Measurements from ENCODE around the gene PLA2R1. TPM values are rescaled to one million over a fixed set of nuclear protein-coding genes. Genes with fewer than 3 reads are reported as not detected.
A peak's percentile ranks its signal among the peaks of the same experiment; 100 is the strongest.
"Not testable (repeated sequence)": the region's sequence is repeated elsewhere in the genome, so short reads cannot be mapped to it uniquely, and the experiment has no call there.

Gene PLA2R1
- total RNA-seq, 1 donor from 2014 or later: 3.0 TPM

DNA sequence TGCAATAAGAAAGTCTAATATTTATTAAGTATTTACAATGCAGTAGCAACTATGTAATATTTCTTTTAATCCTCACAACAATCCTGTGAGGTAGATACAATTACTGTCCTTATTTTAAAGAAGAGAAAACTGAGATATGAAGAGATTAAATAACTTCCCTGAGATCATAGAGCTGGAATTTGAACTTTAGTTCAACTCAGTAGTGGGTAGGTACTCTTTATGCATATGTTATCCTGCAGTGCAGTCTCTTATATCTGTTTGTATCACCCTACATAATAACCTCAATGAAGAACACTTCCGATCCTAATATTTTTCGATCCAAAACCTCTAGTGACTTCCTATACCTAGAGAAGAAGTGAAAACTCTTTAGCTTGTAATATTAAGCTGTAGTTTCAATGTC lies 64.2 kb downstream of the PLA2R1 start:
- intact Hi-C loops (cut with DNase I): no loop called here
- no peak for DNase-seq
- no peak for ATAC-seq (ENCODE audit: poor library complexity)

DNA sequence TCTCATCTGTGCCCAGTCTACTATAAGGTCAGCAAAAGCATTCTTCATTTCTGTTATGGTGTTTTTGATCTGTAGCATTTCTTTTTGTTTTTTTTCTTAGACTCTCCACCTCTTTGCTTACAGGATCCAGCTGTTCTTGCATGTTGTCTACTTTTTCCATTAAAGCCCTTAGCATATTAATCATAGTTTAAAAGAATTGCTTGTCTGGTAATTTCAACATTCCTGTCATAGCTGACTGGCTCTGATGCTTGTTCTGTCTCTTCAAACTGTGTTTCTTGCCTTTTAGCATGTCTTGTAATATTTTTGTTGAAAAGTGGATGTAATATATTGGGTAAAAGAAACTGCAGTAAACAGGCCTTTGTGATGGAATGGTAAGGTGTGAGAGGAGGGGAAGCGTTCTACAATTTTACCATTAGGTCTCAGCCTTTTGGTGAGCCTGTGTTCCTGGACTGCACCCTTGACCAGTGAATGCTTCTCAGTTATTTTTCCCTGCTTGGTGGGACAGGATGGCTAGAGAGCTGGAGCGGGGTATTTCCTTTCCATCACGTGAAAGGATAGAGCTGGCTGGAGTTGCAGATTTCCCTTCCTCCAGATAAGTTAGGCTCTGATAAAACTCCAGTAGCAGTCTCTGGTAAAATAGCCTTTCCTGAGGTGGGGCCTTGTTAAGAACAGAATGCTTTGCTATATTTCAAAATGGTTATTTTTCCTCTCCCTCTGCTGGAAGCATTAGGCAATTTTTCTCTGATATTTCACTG lies 65.4 kb downstream of the PLA2R1 start:
- ATAC-seq (ENCODE audit: poor library complexity): peak; percentile 36
- intact Hi-C loops (cut with DNase I): no loop called here

DNA sequence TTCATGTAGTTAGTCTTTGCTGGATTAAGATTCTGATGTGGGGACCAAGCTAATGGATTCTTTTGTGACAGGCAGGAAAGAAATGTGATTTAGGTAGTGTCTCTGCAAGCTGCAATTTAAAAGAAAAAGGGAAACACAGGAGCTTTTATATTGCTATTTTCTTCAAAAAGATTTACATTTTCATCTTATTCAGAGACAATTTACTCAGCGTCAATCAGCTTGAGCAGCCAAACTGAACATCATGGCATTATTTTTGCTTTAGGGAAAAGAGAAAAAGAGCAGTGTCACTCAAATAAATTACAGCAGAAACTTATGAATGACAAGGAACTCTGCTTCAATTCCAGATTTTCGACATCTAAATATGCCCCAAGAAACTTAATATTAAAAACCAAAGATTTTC lies 67.4 kb downstream of the PLA2R1 start:
- intact Hi-C loops (cut with DNase I): no loop called here
- DNase-seq (no peak), ATAC-seq (ENCODE audit: poor library complexity) (no peak)

More for the DNA sequence above, 65.4 kb downstream of the PLA2R1 start:
- no peak for DNase-seq

DNA sequence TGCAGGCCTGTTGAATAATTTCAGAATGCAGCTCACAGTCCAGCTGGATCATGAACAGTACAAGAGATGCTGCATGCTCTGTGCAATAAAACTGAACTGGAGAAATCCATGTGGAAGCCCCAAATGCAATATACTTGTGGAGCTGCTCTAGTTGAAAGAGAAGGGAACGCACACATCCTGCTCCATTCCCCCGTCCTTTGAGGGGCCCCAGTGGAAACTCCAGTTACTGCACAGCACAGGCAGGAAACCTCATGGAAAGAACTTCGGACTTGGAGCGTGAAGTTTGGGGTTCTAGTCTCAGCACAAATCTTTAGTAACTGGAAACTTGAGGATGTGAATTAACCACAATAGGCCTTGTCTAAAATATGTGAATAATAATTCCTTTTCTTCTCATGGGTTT lies 73.2 kb downstream of the PLA2R1 start:
- intact Hi-C loops (cut with DNase I): no loop called here
- DNase-seq (no peak), ATAC-seq (ENCODE audit: poor library complexity) (no peak)

DNA sequence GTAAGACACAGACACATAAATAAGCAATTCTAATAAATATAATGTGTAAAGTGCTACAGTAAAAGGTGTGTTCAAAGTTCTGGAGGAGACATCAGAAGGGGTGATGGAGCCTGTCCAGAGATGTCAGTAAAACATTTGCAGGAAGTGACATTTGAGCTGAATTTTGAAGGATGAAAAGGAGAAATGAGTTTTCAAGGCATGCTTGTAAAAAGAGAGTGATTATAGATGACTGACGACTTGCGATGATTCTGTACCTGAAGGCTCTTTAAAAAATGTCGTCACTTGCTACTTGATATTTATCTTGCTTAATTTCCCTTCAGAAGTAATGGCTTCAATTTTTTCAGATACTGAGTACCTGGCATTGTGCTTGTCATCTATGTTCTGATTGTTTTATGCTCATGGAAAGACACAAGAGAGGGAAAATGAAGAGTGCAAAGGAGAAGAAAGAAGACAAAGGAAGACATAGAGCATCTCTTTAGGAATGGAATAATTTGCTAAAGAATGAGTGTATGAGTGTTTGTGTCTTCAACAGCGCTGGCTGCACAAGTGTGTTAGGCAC lies 73.9 kb downstream of the PLA2R1 start:
- DNase-seq (no peak), ATAC-seq (ENCODE audit: poor library complexity) (no peak)
- intact Hi-C loops (cut with DNase I): no loop called here

DNA sequence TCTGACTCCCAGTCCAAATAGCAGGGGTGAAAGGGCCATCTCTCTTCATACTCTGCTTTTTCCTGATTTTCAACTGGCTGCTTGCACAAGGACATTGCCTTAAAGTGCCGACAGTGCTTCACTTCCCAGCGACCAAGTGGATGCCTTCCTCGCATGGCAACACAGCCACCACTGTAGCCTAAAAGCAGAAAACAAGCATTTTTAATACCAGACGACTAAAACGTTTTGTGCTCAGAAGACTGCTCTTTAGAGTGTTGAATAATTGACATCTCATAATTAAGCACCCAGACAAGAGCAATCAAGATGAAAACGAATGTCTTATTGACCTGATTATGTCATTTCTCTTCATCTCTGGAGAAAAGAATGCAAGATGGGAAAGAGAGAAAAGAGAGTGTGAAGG lies 75.2 kb downstream of the PLA2R1 start:
- ATAC-seq (ENCODE audit: poor library complexity): no peak
- intact Hi-C loops (cut with DNase I): no loop called here
- no peak for DNase-seq

DNA sequence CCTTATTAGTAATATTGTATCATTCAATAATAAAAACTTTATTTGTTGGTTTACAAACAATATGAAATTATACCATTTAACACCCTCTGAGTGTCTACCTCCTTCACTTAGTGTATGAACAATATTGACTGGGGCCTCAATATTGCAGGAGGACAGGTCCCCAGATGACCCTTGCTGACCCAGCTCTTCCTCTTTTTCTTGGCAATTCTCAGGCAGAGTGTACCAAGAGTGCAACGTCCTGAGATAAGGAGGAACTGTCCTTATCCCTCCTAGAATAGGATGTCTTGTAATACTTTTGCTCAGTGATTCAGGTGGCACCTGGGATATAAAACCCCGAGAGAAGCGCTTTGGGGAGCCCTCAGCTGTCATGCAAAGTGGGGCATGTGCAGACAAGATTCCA lies 76.8 kb downstream of the PLA2R1 start:
- intact Hi-C loops (cut with DNase I): no loop called here
- DNase-seq (no peak), ATAC-seq (ENCODE audit: poor library complexity) (no peak)

DNA sequence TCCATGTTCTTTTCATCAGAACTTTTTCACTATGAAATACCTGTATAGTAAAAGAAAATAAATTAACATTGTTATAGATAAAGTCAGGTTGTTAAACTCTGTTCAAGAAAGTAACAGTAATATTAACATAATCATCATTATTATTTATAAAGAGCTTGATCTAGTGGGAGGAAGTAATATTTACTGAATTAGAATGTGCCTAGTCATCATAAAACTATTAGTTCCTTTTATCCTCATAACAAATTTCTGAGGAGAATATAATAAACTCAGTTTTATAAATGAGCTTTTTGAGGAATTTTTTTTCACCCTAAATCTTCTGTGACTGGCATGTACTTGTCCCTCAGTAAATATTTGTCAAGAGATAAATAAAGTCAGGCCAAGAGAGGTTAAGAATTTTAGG lies 78.4 kb downstream of the PLA2R1 start:
- DNase-seq (no peak), ATAC-seq (ENCODE audit: poor library complexity) (no peak)
- intact Hi-C loops (cut with DNase I): no loop called here

DNA sequence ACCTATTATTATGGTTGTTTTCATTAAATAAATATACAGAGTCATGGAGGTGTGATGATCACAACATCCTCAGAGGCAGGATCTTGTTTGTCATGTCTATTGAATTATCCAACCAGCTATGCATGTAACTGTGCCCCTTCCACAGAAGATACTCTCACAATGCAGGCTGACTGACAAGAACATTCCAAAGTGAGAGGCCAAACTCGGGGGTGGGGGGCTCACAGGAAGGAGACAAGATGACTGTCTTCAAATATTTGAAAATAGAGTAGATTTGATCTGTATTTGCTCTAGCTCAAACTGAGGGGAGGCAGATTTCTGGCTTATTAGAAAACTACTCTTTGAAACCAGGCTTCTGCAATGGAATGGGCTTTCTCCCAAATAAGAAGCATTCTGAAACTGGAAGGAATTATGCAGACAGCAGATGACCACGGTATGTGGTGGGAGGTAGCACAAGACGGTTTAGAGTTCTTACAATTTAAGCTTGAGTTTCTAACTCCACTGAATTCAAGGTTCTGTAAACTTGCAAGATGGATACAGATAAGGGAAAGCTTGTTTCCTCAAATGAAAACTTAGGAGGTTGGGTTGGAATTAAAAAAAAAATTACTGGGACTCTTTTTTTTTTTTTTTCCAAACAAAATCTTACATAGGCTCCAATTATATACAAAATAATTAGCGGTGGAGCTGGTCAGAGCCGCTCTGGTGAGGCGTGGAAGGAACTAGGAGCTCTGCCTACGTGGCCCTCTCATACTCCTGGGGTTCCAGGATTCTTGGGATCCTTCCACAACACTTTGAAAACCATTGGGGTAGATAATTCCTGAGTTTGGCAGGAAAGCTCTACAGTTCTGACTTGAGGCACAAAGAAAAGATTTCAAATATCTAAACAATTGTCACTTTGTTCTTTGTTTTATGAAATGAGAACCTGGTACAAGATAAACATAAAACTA lies 79.3 kb downstream of the PLA2R1 start:
- DNase-seq: no peak
- ATAC-seq (ENCODE audit: poor library complexity): no peak
- intact Hi-C loops (cut with DNase I): no loop called here

DNA sequence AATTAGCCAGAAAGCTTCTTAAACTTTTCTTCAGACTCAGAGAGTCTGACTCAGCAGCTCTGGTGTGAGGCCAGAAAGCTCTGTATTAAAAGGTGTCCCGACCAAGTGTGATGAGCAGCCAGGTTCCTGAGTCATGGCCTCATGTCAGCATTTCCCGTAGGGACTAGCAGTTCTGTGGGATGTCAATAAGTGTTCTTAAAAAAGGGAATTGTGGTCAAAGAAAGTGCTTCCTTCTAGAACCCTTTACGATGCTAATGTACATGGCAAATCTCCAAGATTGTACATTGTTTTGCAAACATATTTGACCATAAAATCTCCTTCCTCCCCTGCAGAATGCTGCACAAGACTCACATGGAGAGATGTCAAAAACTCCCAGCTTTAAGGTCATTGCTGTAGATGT lies 80.1 kb downstream of the PLA2R1 start:
- intact Hi-C loops (cut with DNase I): no loop called here
- DNase-seq (no peak), ATAC-seq (ENCODE audit: poor library complexity) (no peak)

DNA sequence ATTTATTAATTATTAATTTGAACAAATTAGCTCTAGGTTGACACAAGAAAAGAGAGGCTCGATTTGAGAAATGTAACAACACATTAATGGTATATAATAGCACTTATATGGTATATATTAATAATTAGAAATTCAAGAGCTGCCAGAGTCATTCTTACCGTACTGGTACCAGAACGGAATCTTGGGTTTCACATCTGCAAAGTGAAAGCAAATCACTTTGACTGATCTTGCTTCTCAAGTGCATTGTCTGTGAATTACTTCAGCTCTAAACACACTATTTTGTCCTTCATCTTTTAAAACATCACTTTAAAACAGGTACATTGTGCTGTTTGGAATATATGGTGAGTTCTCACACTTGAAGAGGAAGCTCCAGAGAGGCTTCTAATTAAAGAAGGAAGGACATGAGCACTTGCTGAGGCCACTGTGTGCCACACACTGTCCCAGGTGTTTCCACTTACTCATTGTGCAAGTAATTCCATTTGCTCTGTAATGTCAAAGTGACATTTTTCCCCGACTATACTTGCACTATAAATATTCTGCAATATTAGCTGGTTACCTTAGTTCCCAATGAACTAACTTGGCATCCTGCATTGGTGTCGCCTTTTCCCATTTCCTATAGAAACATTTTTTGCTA lies 85.8 kb downstream of the PLA2R1 start:
- ATAC-seq (ENCODE audit: poor library complexity): no peak
- intact Hi-C loops (cut with DNase I): no loop called here
- no peak for DNase-seq

DNA sequence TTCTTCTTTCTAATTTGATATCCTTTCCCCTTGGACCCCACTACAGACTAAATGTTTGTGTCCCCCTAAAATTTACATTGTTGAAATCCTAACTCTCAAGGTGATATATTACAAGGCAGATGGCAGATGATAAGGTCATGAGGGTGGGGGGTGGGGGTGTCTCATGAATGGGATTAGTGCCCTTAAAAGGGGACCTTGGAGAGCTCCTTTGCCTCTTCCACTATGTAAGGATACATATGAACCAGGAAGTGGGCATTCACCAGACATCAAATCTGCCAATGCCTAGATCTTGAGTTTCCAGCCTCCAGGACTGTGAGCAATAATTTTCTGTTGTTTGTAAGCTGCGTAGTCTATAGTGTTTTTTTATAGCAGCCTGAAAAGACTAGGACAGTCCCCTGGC lies 89.1 kb downstream of the PLA2R1 start:
- ATAC-seq (ENCODE audit: poor library complexity) (no peak), DNase-seq (no peak)
- intact Hi-C loops (cut with DNase I): no loop called here

DNA sequence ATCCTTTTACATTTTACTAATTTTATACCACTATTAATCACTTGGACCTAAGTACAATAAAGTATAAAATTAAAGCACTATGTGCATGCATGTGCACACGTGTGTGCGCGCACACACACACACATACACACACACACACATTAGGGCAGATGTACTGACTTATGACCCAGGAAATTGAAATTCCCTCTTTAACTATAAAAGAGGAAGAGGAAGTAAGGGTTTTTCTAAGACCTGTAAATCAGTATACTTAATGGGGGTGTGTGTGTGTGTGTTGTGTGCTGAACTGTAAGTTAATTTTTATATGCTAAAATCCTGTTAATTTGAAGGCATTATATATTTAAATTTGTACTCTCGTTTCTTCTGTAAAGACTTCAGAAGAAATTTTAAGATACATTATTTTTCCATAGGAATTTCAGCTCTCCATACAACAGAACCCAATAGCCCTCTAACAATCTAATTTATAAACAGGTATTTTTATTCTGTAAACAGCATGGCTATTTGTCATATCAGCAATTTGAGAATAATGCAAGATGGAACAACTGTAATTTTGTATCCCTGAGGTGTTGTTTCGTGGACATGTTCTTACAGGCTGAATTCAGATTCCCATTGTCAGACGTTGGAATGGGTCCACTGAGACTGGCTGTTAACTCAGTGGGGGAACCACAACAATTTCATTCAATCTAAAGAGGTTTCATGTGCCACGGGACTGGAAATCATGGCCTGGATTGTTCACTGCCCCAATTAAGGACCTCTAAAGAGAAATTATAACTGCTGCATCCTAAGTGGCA lies 90.9 kb downstream of the PLA2R1 start:
- DNase-seq (no peak), ATAC-seq (ENCODE audit: poor library complexity) (no peak)
- intact Hi-C loops (cut with DNase I): no loop called here

DNA sequence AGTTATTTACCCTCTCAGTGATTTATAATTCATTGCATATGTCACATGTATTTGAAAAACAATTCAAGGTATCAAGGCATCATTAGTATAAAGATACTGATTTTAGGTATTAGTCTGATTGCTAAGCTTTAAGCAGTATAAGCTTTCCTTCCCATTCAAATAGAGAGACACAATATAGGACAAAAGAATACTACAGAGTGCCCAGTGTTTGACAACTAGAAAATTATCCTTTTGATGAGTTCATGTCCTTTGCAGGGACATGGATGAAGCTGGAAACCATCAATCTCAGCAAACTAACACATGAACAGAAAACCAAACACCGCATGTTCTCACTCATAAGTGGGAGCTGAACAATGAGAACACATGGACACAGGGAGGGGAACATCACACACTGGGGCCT lies 91.9 kb downstream of the PLA2R1 start:
- intact Hi-C loops (cut with DNase I); ATAC-seq (ENCODE audit: poor library complexity); DNase-seq: not testable (repeated sequence)

DNA sequence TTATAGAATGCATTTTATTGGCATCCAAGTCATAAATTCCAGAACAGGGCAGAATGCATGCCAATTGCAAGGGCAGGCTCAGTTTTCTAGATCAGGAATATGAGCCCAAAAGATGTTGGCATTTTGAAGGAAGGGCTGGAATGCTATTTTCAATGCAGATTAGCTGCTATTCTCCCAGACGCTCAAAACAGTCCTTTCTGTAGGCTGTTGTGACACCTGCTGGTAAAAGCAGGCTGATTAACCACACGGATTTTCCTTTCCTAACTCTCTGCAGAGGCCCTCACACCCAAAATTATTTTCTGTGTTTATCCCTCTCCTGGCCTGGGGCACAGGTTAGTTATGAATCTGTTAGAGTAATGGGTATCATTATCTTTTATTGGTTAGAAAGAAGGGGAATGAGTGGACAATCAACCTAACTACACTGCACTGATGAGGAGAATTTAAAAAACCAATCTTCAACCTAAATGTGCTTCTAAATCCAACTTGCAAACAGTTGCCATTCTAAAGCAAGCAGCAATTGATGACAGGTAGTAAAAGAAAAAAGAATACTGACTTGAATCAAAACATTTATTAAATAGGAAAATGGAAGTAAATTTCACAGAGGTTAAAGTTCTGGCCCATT lies 94.0 kb downstream of the PLA2R1 start:
- intact Hi-C loops (cut with DNase I): no loop called here
- peak; percentile 61 for ATAC-seq (ENCODE audit: poor library complexity)
- no peak for DNase-seq

DNA sequence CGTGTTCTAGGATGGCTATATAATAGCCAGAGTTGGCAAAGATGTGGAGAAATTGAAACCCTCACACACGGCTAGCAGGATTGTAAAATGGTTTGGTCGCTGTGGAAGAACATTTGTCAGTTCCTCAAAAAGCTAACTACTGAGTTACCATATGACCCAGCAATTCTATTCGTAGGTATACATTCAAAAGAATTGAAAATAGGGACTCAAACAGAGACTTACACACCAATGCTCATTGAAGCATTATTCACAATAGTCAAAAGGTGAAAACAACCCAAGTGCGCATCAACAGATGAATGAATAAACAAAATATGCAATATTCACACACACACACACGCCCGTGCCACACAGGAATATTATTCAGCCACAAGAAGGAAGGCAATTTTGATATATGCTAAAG lies 98.7 kb downstream of the PLA2R1 start:
- intact Hi-C loops (cut with DNase I): no loop called here
- DNase-seq (no peak), ATAC-seq (ENCODE audit: poor library complexity) (no peak)

DNA sequence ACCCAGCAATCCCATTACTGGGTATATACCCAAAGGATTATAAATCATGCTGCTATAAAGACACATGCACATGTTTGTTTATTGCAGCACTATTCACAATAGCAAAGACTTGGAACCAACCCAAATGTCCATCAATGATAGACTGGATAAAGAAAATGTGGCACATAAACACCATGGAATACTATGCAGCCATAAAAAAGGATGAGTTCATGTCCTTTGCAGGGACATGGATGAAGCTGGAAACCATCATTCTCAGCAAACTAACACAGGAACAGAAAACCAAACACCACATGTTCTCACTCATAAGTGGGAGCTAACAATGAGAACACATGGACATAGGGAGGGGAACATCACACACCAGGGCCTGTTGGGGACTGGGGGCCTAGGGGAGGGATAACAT lies 99.9 kb downstream of the PLA2R1 start:
- intact Hi-C loops (cut with DNase I); DNase-seq; ATAC-seq (ENCODE audit: poor library complexity): not testable (repeated sequence)

DNA sequence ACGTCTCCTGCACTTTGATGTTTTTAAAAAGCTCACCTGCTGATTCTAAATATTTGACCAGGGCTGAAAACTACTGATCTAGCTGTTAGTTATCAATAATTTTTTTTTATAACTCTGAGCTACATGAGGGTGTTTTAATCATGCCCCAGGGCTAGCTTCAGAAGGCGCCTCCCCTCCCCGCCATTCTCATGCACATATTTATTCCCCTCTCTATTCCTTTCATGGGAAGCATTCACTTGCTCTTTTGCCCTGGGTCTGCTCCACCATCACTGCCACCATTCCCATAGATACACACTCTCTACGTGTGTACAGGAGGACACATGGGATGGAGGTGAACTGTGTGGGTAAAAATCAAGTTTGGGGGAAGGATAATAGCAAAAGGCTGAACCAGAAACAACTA lies 101.0 kb downstream of the PLA2R1 start:
- DNase-seq: no peak
- no peak for ATAC-seq (ENCODE audit: poor library complexity)
- intact Hi-C loops (cut with DNase I): no loop called here

Data from Right ventricle myocardium superior (tissue), 1 donor.